Measurements from ENCODE around the gene TRNT1.

TRNT1 gene

DNA sequence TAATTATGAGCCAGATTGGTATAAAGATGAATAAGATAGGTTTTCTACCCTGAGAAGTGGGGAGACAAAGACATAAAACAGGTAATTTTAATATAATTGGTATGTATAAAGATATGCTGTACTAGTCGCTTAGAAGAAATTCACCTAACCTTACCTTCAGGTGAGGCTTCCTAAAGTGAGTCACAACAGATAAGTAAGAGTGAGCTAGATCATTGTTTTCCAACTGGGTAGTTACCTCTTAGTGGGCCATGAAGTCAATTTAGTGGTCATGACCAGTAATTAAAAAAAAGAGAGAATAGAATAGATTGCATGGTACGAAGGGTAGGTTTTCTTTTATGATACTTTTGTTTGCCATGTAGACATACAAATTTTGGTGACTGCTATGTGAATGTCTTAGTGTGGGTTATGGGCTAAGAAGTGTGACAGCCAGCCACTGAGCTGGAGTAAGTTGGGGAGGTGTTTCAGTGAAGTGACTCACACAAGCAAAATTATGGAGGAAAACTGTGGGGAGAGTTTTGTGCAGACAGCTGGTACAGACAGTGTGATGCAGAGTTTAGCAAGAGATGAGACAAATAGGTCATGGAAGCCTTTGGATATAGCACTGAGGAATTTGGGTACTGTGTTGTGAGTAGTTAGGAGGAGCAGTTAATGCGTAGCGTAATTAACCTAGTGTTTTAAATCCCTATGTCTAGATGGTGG, 8.2 kb downstream of the TRNT1 start:
- DNase-seq = no peak
- H3K4me3 Mint-ChIP-seq = no peak overlapping the region
- H3K36me3 Mint-ChIP-seq (ENCODE audit: low read depth) = peaks cover 69% of the 10 kb centered on the region

DNA sequence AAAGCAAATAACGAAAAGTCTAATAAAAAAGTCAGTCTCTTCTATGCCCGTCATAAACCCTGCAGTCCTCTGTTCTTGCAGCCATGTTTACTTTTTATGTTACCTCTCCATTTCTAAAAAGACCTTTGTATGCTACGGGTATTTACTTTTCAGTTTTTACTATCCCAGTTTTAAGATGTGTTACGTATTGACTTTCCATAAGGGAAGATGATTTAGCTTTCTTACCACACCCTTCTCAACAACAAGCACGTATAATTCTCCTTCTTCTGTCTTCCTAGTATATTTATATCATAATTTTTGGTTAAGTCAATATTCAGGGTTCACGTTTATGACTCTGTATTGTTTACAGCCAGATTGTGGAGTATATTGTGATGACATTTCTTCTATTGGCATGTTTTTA, 10.8 kb downstream of the TRNT1 start:
- peaks cover 71% of the 10 kb centered on the region for H3K36me3 Mint-ChIP-seq (ENCODE audit: low read depth)
- ATAC-seq = no peak
- H3K4me1 Mint-ChIP-seq = peaks cover 40% of the 10 kb centered on the region
- H3K9me3 Mint-ChIP-seq = no peaks in the 10 kb centered on the region
- no peak for DNase-seq
- H3K4me3 Mint-ChIP-seq = no peak overlapping the region
- no peak overlapping the region for H3K27ac Mint-ChIP-seq
- H3K27me3 Mint-ChIP-seq = no peaks in the 10 kb centered on the region

More for the DNA sequence above, 8.2 kb downstream of the TRNT1 start:
- peak; percentile 66 for ATAC-seq
- Mint-ChIP-seq H3K4me1 (peaks cover 44% of the 10 kb centered on the region), H3K9me3 (no peaks in the 10 kb centered on the region), H3K27me3 (no peaks in the 10 kb centered on the region), H3K27ac (peak overlapping the region; percentile 49)

DNA sequence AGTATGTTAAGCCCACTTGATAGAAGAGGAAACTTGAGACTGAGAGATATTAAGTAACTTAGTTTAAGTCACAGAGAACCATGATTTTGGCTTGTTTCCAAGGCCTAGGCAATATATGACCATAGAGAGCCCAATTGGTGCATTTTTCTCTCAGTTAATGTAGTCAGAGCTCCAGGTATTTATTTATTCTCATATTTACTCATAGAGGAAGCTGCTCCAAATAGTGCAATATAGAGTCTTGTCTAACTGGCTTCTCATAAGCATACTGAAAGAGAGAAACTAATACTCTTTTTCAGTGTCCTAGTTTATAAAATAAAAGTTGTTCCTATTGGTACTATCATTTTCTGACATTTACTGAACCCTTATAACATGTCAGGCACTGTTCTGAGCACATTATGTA, 15.2 kb downstream of the TRNT1 start:
- ATAC-seq = no peak
- H3K36me3 Mint-ChIP-seq (ENCODE audit: low read depth) = peaks cover 79% of the 10 kb centered on the region
- peaks cover 28% of the 10 kb centered on the region for H3K4me1 Mint-ChIP-seq
- H3K9me3 Mint-ChIP-seq = no peaks in the 10 kb centered on the region
- H3K27ac Mint-ChIP-seq = no peak overlapping the region
- no peak overlapping the region for H3K4me3 Mint-ChIP-seq
- H3K27me3 Mint-ChIP-seq = no peaks in the 10 kb centered on the region
- no peak for DNase-seq

DNA sequence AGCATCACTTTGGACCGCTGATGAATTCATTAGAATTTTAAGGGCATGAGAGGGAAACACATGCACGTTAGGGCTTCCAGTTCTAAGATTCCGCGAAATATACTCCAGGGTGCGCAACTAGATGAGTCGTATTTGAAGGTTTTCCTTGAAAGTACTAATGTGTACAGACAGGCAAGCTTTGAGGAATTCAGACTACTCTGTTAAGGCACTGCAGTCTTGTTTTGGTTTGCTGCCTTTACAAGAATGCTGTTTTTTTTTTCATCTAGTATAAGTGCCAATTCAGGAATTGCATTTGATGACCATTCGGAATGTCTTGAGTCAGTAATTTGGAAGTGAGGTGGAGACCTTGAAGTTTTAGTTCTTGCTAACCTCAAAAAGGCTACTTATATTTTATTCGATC, 19.1 kb downstream of the TRNT1 start:
- ATAC-seq = no peak
- no peak overlapping the region for H3K4me3 Mint-ChIP-seq
- H3K9me3 Mint-ChIP-seq = no peaks in the 10 kb centered on the region
- DNase-seq = no peak
- H3K27me3 Mint-ChIP-seq = no peaks in the 10 kb centered on the region
- H3K27ac Mint-ChIP-seq = peak overlapping the region; percentile 74
- peaks cover 38% of the 10 kb centered on the region for H3K4me1 Mint-ChIP-seq
- H3K36me3 Mint-ChIP-seq (ENCODE audit: low read depth) = peaks cover 71% of the 10 kb centered on the region

DNA sequence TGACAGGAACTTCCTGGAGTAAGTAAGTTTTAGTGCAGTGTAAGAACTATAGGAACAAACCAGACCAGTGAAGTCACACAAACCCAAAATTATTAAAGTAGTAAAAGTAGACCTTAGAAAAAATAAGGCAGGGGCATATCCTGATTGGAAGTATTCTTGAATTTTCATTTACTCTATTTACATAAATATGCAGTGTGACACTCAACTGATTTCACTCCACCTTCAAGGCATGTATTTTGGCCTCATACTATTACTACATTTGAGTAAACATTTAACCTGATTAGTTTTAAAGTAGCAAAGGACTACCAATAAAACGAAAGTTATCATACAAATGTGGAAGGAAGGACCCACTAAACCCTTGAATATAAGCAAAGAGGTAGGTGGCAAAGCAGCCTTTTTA, 22.8 kb downstream of the TRNT1 start:
- no peak overlapping the region for H3K4me3 Mint-ChIP-seq
- H3K27ac Mint-ChIP-seq = peak overlapping the region; percentile 62
- H3K27me3 Mint-ChIP-seq = no peaks in the 10 kb centered on the region
- no peak for ATAC-seq
- no peak for DNase-seq
- peaks cover 68% of the 10 kb centered on the region for H3K36me3 Mint-ChIP-seq (ENCODE audit: low read depth)
- no peaks in the 10 kb centered on the region for H3K9me3 Mint-ChIP-seq
- peaks cover 38% of the 10 kb centered on the region for H3K4me1 Mint-ChIP-seq

DNA sequence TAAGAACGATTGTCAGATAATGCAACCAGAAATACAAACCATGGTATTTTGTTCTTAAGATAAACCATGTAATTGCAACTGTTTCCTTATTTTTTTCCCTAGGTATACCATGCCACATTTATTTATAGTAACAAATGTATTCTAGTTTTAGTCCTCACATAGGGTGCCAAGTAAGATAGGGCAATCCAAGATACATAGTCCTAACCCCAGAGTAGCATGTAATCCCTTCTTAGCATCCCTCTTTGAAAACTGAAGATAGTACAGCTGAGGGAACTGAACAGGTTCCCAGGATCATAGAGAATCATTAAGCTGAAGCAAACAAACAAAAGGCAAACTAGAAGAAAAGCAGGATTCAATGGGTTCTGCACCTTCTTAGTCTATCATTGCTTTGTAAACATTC, 24.8 kb downstream of the TRNT1 start:
- Mint-ChIP-seq H3K27ac (peak overlapping the region; percentile 48), H3K4me3 (no peak overlapping the region), H3K36me3 (ENCODE audit: low read depth) (peaks cover 62% of the 10 kb centered on the region), H3K4me1 (peaks cover 20% of the 10 kb centered on the region), H3K9me3 (no peaks in the 10 kb centered on the region), H3K27me3 (no peaks in the 10 kb centered on the region)
- no peak for DNase-seq
- no peak for ATAC-seq

DNA sequence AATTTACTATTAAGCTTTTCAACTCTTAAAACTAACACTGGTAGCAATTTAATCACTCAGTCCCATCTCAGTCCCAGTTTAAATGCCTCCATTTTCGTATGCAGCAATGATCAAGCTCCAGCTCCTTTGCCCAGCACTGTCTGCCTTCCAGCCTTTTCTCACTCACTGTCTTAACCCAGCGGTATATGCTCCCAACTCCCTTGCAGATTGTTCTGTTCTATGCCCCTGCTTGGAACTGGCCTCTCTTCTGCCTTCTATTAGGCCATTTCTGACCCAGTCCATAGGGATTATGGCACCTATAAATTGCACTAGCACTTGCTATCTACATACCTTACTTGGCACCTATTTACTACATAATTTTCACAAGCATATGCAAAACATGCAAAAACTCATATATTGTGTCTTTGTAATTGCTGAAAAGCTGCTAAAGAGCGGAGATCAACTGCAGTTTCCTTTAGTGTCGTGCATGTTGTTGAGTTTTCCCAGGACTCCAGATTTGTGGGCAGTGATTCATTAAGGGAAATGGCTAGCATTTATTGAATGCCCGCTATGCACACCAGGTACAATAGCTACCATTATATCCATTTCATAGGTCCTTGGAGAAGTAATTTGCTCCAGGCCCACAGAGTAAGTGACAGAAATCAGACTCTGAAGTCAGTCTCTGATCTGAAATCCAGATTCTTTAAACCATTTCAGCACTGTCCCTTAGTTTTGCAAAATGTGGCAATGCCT, 28.3 kb downstream of the TRNT1 start:
- Mint-ChIP-seq H3K27me3 (no peaks in the 10 kb centered on the region), H3K9me3 (no peaks in the 10 kb centered on the region), H3K36me3 (ENCODE audit: low read depth) (peaks cover 64% of the 10 kb centered on the region), H3K4me1 (peaks cover 10% of the 10 kb centered on the region), H3K27ac (peak overlapping the region; percentile 32), H3K4me3 (no peak overlapping the region)
- peak; percentile 12 for ATAC-seq
- no peak for DNase-seq

DNA sequence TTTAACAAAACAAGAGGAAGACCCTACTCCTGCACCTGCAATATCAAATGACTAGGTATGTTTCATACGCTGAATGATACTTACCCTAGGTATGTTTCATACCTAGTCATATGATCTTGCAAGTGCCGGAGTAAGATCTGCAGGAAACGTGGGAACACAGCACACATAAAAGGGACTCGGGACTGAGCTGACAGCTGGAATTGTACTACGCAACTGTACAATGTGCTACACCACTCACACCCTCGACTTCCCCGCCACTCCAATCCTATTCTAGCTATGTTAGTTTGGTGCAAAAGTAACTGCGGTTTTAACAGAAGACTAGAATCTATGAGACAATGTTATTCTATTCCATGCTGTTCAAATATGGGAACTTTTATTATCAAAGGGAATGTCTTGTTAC, 30.7 kb downstream of the TRNT1 start:
- Mint-ChIP-seq H3K36me3 (ENCODE audit: low read depth) (peaks cover 58% of the 10 kb centered on the region), H3K27ac (peak overlapping the region; percentile 2), H3K4me3 (no peak overlapping the region), H3K4me1 (peaks cover 16% of the 10 kb centered on the region), H3K9me3 (no peaks in the 10 kb centered on the region), H3K27me3 (no peaks in the 10 kb centered on the region)
- ATAC-seq = no peak
- no peak for DNase-seq

DNA sequence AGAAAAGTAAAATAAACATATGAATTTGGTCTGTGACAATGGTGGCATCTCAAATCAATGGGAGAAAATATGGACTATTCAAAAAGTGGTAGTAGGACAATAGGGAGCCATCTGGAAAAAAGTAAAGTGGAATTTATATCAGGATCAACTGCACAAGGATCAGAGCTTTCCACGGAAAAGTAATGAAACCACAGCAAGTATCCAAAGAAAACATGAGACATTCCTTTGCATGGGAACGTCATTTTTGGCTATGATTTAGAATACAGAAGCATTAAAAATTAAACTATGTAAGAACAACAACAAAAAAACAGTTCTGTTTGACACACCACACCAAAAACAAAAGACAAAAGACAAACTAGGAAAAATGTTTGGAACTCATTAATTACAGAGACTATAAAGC, 34.1 kb downstream of the TRNT1 start:
- no peaks in the 10 kb centered on the region for H3K27me3 Mint-ChIP-seq

DNA sequence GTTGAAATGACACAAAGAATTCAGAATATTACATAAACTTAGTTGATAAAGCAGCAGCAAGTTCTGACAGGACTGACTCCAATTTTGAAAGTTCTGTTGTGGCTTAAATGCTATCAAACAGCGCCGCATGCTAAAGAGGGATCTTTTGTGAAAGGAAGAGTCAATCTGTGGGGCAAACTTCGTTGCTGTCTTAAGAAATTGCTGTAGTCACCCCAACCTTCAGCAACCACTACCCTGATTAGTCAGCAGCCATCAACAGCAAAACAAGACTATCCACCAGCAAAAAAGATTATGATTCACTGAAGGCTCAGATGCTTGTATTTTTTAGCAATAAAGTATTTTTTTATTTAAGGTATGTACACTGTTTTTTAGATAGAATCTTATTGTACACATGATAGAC, 38.5 kb downstream of the TRNT1 start:
- Mint-ChIP-seq H3K4me1 (peaks cover 30% of the 10 kb centered on the region), H3K4me3 (no peak overlapping the region), H3K36me3 (ENCODE audit: low read depth) (peaks cover 45% of the 10 kb centered on the region), H3K27ac (peak overlapping the region; percentile 59), H3K27me3 (no peaks in the 10 kb centered on the region), H3K9me3 (no peaks in the 10 kb centered on the region)
- DNase-seq (no peak), ATAC-seq (peak; percentile 40)

More for the DNA sequence above, 34.1 kb downstream of the TRNT1 start:
- H3K4me1 Mint-ChIP-seq = peaks cover 29% of the 10 kb centered on the region
- H3K36me3 Mint-ChIP-seq (ENCODE audit: low read depth) = peaks cover 52% of the 10 kb centered on the region
- ATAC-seq (no peak), DNase-seq (no peak)
- peak overlapping the region; percentile 53 for H3K27ac Mint-ChIP-seq
- no peak overlapping the region for H3K4me3 Mint-ChIP-seq
- H3K9me3 Mint-ChIP-seq = no peaks in the 10 kb centered on the region

DNA sequence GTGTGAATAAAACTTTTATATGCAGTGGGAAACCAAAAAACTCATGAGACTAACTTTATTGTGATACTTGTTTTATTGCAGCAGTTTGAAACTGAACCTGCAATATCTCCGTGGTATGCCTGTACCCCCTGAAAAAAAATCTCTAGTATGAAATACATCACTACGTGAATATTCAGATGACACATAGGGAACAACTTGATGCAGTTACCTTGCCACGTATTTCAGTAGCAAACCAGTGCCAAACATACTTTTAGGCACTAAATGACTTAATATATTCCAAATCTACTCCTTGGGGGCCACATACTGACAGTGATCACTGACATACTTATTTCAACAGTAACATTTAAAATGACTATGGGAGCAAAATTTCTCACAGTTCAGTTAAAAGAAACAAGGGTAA, 38.9 kb downstream of the TRNT1 start:
- no peak overlapping the region for H3K4me3 Mint-ChIP-seq
- H3K4me1 Mint-ChIP-seq = peaks cover 33% of the 10 kb centered on the region
- peak overlapping the region; percentile 9 for H3K27ac Mint-ChIP-seq
- DNase-seq (no peak), ATAC-seq (no peak)
- H3K36me3 Mint-ChIP-seq (ENCODE audit: low read depth) = peaks cover 44% of the 10 kb centered on the region
- no peaks in the 10 kb centered on the region for H3K27me3 Mint-ChIP-seq
- no peaks in the 10 kb centered on the region for H3K9me3 Mint-ChIP-seq

DNA sequence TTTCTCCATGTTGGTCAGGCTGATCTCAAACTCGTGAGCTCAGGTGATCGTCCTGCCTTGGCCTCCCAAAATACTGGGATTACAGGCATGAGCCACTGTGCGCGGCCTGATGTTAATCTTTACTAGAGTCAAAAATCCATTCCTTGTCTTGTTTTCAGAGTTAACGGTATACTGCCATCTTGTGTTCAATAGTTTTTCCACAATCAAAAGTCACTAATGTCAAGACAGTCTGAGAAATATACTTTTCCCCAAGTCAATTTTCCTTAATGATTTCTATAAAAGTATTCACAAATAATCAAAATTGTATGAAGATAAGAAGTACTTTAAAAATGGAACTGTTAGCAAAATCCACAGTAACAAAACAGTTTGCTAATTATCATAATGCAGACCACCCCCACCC, 44.3 kb downstream of the TRNT1 start:
- peaks cover 35% of the 10 kb centered on the region for H3K36me3 Mint-ChIP-seq (ENCODE audit: low read depth)
- no peak overlapping the region for H3K4me3 Mint-ChIP-seq

DNA sequence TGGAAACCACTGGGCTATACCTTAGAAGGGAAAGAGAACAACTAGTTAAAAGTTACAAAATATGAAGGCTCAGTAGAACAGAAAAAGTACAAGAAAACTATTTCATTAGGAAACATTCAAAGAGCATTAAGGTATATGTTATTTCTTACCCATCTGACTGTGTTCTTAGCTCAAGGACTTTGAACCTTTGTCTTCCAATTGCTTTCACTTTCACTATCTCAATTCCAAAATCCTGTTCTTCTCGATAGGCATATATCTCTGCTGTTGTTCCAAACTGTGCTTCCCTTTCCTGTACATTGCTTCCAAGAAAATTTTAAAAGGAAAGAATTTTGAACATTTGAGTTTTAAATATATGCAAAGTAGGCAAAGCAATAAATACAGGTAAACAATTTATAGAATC, 45.9 kb downstream of the TRNT1 start:
- no peaks in the 10 kb centered on the region for H3K27me3 Mint-ChIP-seq
- peak overlapping the region; percentile 86 for H3K27ac Mint-ChIP-seq
- peak overlapping the region; percentile 57 for H3K4me3 Mint-ChIP-seq
- DNase-seq (no peak), ATAC-seq (no peak)
- H3K9me3 Mint-ChIP-seq = no peaks in the 10 kb centered on the region
- peaks cover 61% of the 10 kb centered on the region for H3K4me1 Mint-ChIP-seq
- peaks cover 23% of the 10 kb centered on the region for H3K36me3 Mint-ChIP-seq (ENCODE audit: low read depth)

More for the DNA sequence above, 44.3 kb downstream of the TRNT1 start:
- H3K4me1 Mint-ChIP-seq = peaks cover 56% of the 10 kb centered on the region
- DNase-seq (no peak), ATAC-seq (no peak)
- H3K27ac Mint-ChIP-seq = no peak overlapping the region
- no peaks in the 10 kb centered on the region for H3K9me3 Mint-ChIP-seq
- no peaks in the 10 kb centered on the region for H3K27me3 Mint-ChIP-seq

DNA sequence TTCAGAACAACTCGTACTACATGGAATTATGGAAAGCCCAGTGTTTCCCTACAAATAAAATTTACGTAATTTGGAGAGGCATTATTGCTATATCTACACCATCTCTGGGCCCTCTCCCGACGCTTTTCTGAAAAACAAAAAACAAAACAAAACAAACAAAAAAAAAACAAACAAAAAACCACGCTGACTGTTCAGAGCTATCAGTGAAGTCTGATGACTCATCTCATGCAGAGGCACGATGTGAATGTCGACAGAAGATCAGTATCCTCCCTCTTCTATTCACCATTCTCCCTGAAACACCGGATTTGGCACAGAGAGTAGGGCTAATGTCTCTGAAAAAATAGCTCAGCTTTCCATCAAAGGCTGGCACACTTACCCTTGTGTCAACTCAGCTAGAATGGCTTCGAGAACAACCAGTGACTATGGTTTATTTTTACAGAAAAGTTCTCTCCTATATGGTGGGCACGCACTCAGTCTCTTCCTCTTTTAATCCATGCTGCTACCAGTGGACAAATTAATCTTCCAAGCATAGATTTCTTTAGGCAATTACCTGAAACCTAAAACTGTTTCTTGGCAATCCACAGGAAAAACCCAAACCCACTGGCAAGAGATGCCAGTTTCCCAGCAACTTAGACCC, 51.2 kb downstream of the TRNT1 start:
- Mint-ChIP-seq H3K4me3 (peak overlapping the region; percentile 95), H3K27me3 (no peaks in the 10 kb centered on the region), H3K36me3 (ENCODE audit: low read depth) (peaks cover 16% of the 10 kb centered on the region), H3K27ac (peak overlapping the region; percentile 88), H3K4me1 (peaks cover 57% of the 10 kb centered on the region), H3K9me3 (no peaks in the 10 kb centered on the region)
- ATAC-seq (no peak), DNase-seq (no peak)
